Measurements from ENCODE around the gene ELOVL2.

The ELOVL2 gene

GRCh38 chr6:11055127-11055627 lies 11.1 kb upstream of the ELOVL2 start:
- DNase-seq, result no peak

- DNase-seq, result no peak
These were observed 10.6 kb upstream of the ELOVL2 start for GRCh38 chr6:11054722-11055121.

- DNase-seq, result no peak
These were observed 9.2 kb upstream of the ELOVL2 start for GRCh38 chr6:11053307-11053706.

- no peak for DNase-seq
These were observed 6.6 kb upstream of the ELOVL2 start for GRCh38 chr6:11050731-11051130.

- DNase-seq, result no peak
These were observed 635 bp upstream of the ELOVL2 start for GRCh38 chr6:11044712-11045167.

- DNase-seq, result peak; percentile 3
These were observed 636 bp downstream of the ELOVL2 start for GRCh38 chr6:11043378-11043960.

- no peak for DNase-seq
These were observed 1.2 kb downstream of the ELOVL2 start for GRCh38 chr6:11042750-11043377.

GRCh38 chr6:11042025-11042749 lies 1.9 kb downstream of the ELOVL2 start:
- no peak for DNase-seq

GRCh38 chr6:11040134-11040533 lies 4.0 kb downstream of the ELOVL2 start:
- no peak for DNase-seq

GRCh38 chr6:11039040-11039439 lies 5.1 kb downstream of the ELOVL2 start:
- no peak for DNase-seq

GRCh38 chr6:11036977-11037430 lies 7.1 kb downstream of the ELOVL2 start:
- no peak for DNase-seq

- no peak for DNase-seq
These were observed 7.8 kb downstream of the ELOVL2 start for GRCh38 chr6:11036351-11036740.

GRCh38 chr6:11035616-11036350 lies 8.3 kb downstream of the ELOVL2 start:
- no peak for DNase-seq

- DNase-seq, result no peak
These were observed 10.3 kb downstream of the ELOVL2 start for GRCh38 chr6:11033825-11034224.

GRCh38 chr6:11030904-11031303 lies 13.2 kb downstream of the ELOVL2 start:
- no peak for DNase-seq

GRCh38 chr6:11028959-11029358 lies 15.1 kb downstream of the ELOVL2 start:
- DNase-seq, result no peak

GRCh38 chr6:11027565-11028110 lies 16.5 kb downstream of the ELOVL2 start:
- no peak for DNase-seq

- DNase-seq, result no peak
These were observed 18.0 kb downstream of the ELOVL2 start for GRCh38 chr6:11025921-11026635.

- DNase-seq, result no peak
These were observed 19.0 kb downstream of the ELOVL2 start for GRCh38 chr6:11025130-11025529.

- no peak for DNase-seq
These were observed 21.1 kb downstream of the ELOVL2 start for GRCh38 chr6:11023032-11023431.

- no peak for DNase-seq
These were observed 22.4 kb downstream of the ELOVL2 start for GRCh38 chr6:11021714-11022113.

- DNase-seq, result no peak
These were observed 23.1 kb downstream of the ELOVL2 start for GRCh38 chr6:11021003-11021402.

All from CD4-positive, alpha-beta T cell treated with Interleukin-17A for 4 hours (primary cell).